SK-N-SH (cell line): ENCODE results near the gene SACM1L. TPM values are rescaled to one million over a fixed set of nuclear protein-coding genes. Genes with fewer than 3 reads are reported as not detected.

ENCODE experiments used
- CTCF ChIA-PET: fragments of 300-600, 350-600 bp; formaldehyde crosslinking; extraction: SDS; loops from one replicate; lab custom pipeline; 2021; lab: Yijun Ruan, JAX
- POLR2A ChIA-PET: fragments of 350-600 bp; sonication (Branson Sonifier 250); formaldehyde crosslinking; extraction: SDS; loops from one replicate; lab custom pipeline; 2020; ENCODE audit warnings: antibody characterized with exemption, inconsistent platforms; lab: Yijun Ruan, JAX
- DNase-seq: peaks from one replicate; pipeline ENCODE4 v3.0.0; 2012
- H2AFZ ChIP-seq: fragments of 200-600 bp; sonication (generic); 2 replicates; pipeline ENCODE4 v1.8.1; 2016; ENCODE audit warnings: antibody characterized with exemption, mild to moderate bottlenecking, low read depth
- H3F3A ChIP-seq: fragments of 200-600 bp; sonication (generic); replicated peaks from 2 replicates; pipeline ENCODE3; 2016; ENCODE audit warnings: antibody characterized with exemption, mild to moderate bottlenecking; ENCODE audit not compliant: insufficient read depth
- H3K27ac ChIP-seq, 2 experiments: fragments of 200-500 bp in 1 of 2; fragments of 200-600 bp in 1 of 2; sonication (Bioruptor generic) in 1 of 2; sonication (generic), shearing (Covaris generic) in 1 of 2; 2 replicates each; pipeline versions ENCODE4 v1.5.1 to v1.6.1; 2014 to 2016; ENCODE audit warnings: low read depth in 2 of 2, inconsistent platforms in 1 of 2, low read length in 1 of 2, mild to moderate bottlenecking in 1 of 2, mixed read lengths in 1 of 2
- H3K27me3 ChIP-seq: fragments of 200-600 bp; sonication (generic), shearing (Covaris generic); 2 replicates; pipeline ENCODE4 v1.6.1; 2016; ENCODE audit warnings: mixed run types; ENCODE audit not compliant: insufficient read depth
- H3K36me3 ChIP-seq, 2 experiments: fragments of 200-500 bp in 1 of 2; fragments of 200-600 bp in 1 of 2; sonication (Bioruptor generic) in 1 of 2; sonication (generic) in 1 of 2; replicated peaks in 1 of 2; 2 replicates each; pipeline versions ENCODE3 to v1.5.1; 2014 to 2016; ENCODE audit warnings: low read length in 1 of 2, mild to moderate bottlenecking in 1 of 2; ENCODE audit not compliant: insufficient read depth in 2 of 2, control insufficient read depth in 1 of 2
- H3K4me1 ChIP-seq, 2 experiments: fragments of 200-500 bp in 1 of 2; fragments of 200-600 bp in 1 of 2; sonication (Bioruptor generic) in 1 of 2; sonication (generic), shearing (Covaris generic) in 1 of 2; 2 replicates each; pipeline versions ENCODE4 v1.5.1 to v1.6.1; 2014 to 2016; ENCODE audit warnings: low read depth in 1 of 2, low read length in 1 of 2, mixed run types in 1 of 2; ENCODE audit not compliant: insufficient read depth in 2 of 2, control insufficient read depth in 1 of 2
- H3K4me2 ChIP-seq: fragments of 200-600 bp; sonication (generic), shearing (Covaris generic); 2 replicates; pipeline ENCODE4 v1.6.1; 2017; ENCODE audit warnings: mixed run types
- H3K4me3 ChIP-seq, 2 experiments: fragments of 200-500 bp in 1 of 2; fragments of 200-600 bp in 1 of 2; sonication (Bioruptor generic) in 1 of 2; sonication (generic), shearing (Covaris generic) in 1 of 2; 2 replicates each; pipeline versions ENCODE4 v1.5.1 to v1.8.1; 2014 to 2016; ENCODE audit warnings: low read depth in 2 of 2, inconsistent platforms in 1 of 2, low read length in 1 of 2, mild to moderate bottlenecking in 1 of 2, mixed read lengths in 1 of 2, moderate library complexity in 1 of 2
- H3K79me2 ChIP-seq: fragments of 200-600 bp; sonication (generic); 2 replicates; pipeline ENCODE4 v1.8.1; 2017; ENCODE audit warnings: mild to moderate bottlenecking; ENCODE audit not compliant: insufficient read depth
- H3K9ac ChIP-seq: fragments of 200-600 bp; sonication (generic); 2 replicates; pipeline ENCODE4 v1.6.1; 2017; ENCODE audit warnings: mixed run types
- H3K9me2 ChIP-seq: fragments of 200-600 bp; sonication (generic); 2 replicates; pipeline ENCODE4 v1.6.1; 2017; ENCODE audit warnings: mixed run types
- H3K9me3 ChIP-seq: fragments of 200-600 bp; sonication (generic); 2 replicates; pipeline ENCODE4 v1.6.1; 2017; ENCODE audit warnings: mixed run types, mild to moderate bottlenecking, moderate library complexity
- H4K20me1 ChIP-seq: fragments of 200-600 bp; sonication (generic); 2 replicates; pipeline ENCODE4 v1.6.1; 2017; ENCODE audit warnings: mild to moderate bottlenecking, mixed run types; ENCODE audit not compliant: insufficient read depth
- EZH2phosphoT487 ChIP-seq: fragments of 200-600 bp; sonication (generic); IDR thresholded peaks from 2 replicates; pipeline ENCODE4 v1.6.1; 2017; ENCODE audit warnings: low read depth, mixed run types, mild to moderate bottlenecking, antibody characterized with exemption, moderate library complexity, borderline replicate concordance
- FOXJ3 ChIP-seq: sonication (generic); formaldehyde crosslinking; IDR thresholded peaks from 2 replicates; pipeline ENCODE4 v1.5.1; 2020; ENCODE audit warnings: mild to moderate bottlenecking, missing genetic modification reagents
- FOXM1 ChIP-seq: IDR thresholded peaks from 2 replicates; pipeline ENCODE4 v1.4.0; 2012; ENCODE audit warnings: low read depth, mild to moderate bottlenecking
- GATA2 ChIP-seq: sonication (generic); formaldehyde crosslinking; IDR thresholded peaks from 2 replicates; pipeline ENCODE4 v1.5.0; 2020; ENCODE audit warnings: mild to moderate bottlenecking, missing genetic modification reagents
- JUND ChIP-seq: IDR thresholded peaks from 2 replicates; pipeline ENCODE4 v1.4.0; 2012
- MXI1 ChIP-seq: IDR thresholded peaks from 2 replicates; pipeline ENCODE4 v1.6.1; 2012; ENCODE audit warnings: mild to moderate bottlenecking, low read depth, low read length, improper control_type of control experiment
- POLR2AphosphoS5 ChIP-seq: IDR thresholded peaks from 2 replicates; pipeline ENCODE4 v1.6.1; 2012; ENCODE audit warnings: low read depth, low read length
- RCOR1 ChIP-seq: fragments of 150-350 bp; IDR thresholded peaks from 2 replicates; pipeline ENCODE4 v1.6.1; 2017; ENCODE audit warnings: antibody characterized with exemption, low read length
- RFX5 ChIP-seq: IDR thresholded peaks from 2 replicates; pipeline ENCODE4 v1.6.1; 2012; ENCODE audit warnings: mild to moderate bottlenecking, improper control_type of control experiment, low read length
- RXRA ChIP-seq: IDR thresholded peaks from 2 replicates; pipeline ENCODE4 v1.4.0; 2012; ENCODE audit warnings: low read depth, mild to moderate bottlenecking, borderline replicate concordance
- SIN3A ChIP-seq: IDR thresholded peaks from 2 replicates; pipeline ENCODE4 v1.6.1; 2012; ENCODE audit warnings: low read depth, mild to moderate bottlenecking, low read length, moderate library complexity, borderline replicate concordance
- SMC3 ChIP-seq: IDR thresholded peaks from 2 replicates; pipeline ENCODE4 v1.6.1; 2012; ENCODE audit warnings: low read depth, low read length, improper control_type of control experiment
- TAF1 ChIP-seq: IDR thresholded peaks from 2 replicates; pipeline ENCODE4 v1.6.1; 2012; ENCODE audit warnings: low read depth, mild to moderate bottlenecking, low read length, moderate library complexity, borderline replicate concordance
- TCF12 ChIP-seq: IDR thresholded peaks from 2 replicates; pipeline ENCODE4 v1.4.0; 2012
- TEAD4 ChIP-seq: IDR thresholded peaks from 2 replicates; pipeline ENCODE4 v1.4.0; 2012; ENCODE audit warnings: mild to moderate bottlenecking, borderline replicate concordance; ENCODE audit not compliant: insufficient read depth
- WGBS: methylation state at CpG from one replicate; pipeline ENCODE4 v1.1.6; 2017; ENCODE audit warnings: low lambda C conversion rate; 5-methylcytosine and 5-hydroxymethylcytosine counted together
- polyA plus RNA-seq, 3 experiments: library from polyadenylated mRNA; depleted of rRNA; stranded (reverse); fragments of >200 nt; gene quantifications; 2 replicates each; pipeline ENCODE4 v1.2.3, GENCODE V29; 2012
- TF ChIP-seq, protein P1 (sequence below): fragments of 150-350 bp; IDR thresholded peaks from 2 replicates; pipeline ENCODE4 v1.6.1; 2016; ENCODE audit warnings: mild to moderate bottlenecking, low read depth, low read length
- TF ChIP-seq, protein P2 (sequence below): fragments of 200-600 bp; sonication (generic); IDR thresholded peaks from 2 replicates; pipeline ENCODE4 v1.6.1; 2017; ENCODE audit warnings: antibody characterized with exemption, mild to moderate bottlenecking, moderate library complexity
- TF ChIP-seq, protein P3 (sequence below): IDR thresholded peaks from 2 replicates; pipeline ENCODE4 v1.4.0; 2012; ENCODE audit warnings: low read depth
- TF ChIP-seq, protein P4 (sequence below): IDR thresholded peaks from 2 replicates; pipeline ENCODE4 v1.4.0; 2012; ENCODE audit warnings: low read depth, borderline replicate concordance

SACM1L gene
- polyA plus RNA-seq, 1 of the 3 experiments (the other 2 are of a cell fraction), result 11.2 TPM

DNA sequence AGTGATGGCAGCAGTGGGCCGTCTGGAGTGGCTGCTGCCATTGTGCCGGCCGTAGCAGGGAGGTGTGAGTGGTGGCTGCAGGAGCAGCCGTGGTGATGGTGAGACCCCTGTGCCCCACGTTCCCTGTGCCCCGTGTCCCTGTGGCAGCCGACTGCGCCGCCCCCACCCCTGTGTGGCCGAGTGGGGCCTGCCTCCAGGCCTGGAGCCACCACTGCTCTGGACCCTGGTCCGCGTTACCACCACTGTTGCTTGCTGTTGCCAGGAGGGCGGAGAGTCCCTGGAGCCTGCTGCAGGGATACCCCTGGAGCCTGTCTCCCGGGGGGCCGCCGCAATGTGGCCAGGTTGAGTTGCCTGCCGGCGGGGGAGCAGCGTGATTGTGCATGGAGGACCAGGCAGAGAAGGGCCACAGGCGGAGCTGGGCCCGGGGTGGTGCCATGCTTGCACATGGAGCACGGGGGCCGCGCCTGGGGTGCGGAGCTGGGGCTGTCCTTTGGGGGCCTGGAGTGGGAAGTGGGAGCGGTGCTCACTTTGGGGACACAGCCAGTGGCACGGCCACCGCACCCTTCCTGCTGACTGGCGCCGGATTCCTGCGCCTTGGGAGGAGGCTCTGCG, 57.1 kb downstream of the SACM1L start (continued):
- TF ChIP-seq GATA2, result no peak

DNA sequence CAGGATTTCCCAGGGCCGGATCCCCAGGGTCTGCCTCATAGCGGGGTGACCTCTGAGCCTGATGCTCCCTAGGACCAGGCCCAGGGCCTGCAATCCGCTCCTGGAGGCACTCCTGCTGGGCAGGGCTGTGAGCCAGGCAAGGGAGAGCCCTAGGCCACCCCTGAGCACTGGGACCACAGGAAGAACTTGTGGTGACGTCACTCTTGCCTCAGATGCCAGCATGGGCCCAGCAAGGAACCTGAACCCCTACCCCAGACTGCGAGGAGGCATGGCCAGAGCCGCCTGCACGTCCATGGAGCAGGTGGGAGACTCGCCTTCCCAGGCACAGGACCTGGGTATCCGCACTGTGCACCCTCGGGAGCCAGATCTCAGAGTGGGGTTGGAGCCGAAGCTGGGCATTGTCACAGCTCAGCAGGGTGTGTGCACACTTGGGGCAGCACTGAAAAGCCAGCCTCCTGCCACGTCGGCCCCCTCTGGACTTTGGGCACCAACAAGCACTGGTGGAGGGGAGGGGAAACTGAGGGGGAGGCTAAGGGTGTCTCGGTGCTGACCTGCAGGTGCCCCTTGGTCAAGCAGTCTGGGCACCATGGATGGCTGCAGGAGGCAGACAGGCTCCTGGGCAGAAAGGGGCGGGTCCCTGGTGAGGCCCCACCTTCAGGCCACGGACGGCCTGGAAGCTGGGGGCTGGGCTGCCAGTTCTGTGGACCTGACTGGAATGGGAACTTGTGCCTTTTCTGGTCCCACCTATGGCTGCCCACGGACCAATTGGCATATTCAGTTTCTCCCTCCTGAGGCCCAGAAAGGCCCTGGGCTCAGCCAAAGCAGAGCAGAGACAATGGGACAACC, 57.8 kb downstream of the SACM1L start:
- TF ChIP-seq RXRA (no peak), GATA2 (no peak), RCOR1 (no peak), TAF1 (no peak), SIN3A (no peak)
- no peaks in the 10 kb centered on the region for H3K9me2 ChIP-seq
- WGBS, result 89% methylated on average over 4 of the region's 18 CpGs
- H3K4me2 ChIP-seq, result no peak overlapping the region
- no peak overlapping the region for H3K27ac ChIP-seq
- no peak overlapping the region for H3K9ac ChIP-seq
- H4K20me1 ChIP-seq, result no peaks in the 10 kb centered on the region
- no peaks in the 10 kb centered on the region for H3K79me2 ChIP-seq
- DNase-seq, result no peak
- no peaks in the 10 kb centered on the region for H3K9me3 ChIP-seq
- H3K36me3 ChIP-seq, result peaks cover 34 to 48% of the 10 kb centered on the region in 2 experiments
- H3F3A ChIP-seq, result no peaks in the 10 kb centered on the region
- H2AFZ ChIP-seq, result no peak overlapping the region
- ChIA-PET POLR2A (interaction anchor here (0.6 kb wide), 1 partner anchor 317 kb away, joined by 3 read pairs; no protein-coding TSS in a partner anchor), CTCF (interaction anchor here (1.1 to 5.0 kb wide), 3 partner anchors 15 to 331 kb away, joined by 3 to 36 read pairs (median 6); no protein-coding TSS in a partner anchor)
- no peak overlapping the region for H3K4me3 ChIP-seq
- no peaks in the 10 kb centered on the region for H3K4me1 ChIP-seq
- no peaks in the 10 kb centered on the region for H3K27me3 ChIP-seq

DNA sequence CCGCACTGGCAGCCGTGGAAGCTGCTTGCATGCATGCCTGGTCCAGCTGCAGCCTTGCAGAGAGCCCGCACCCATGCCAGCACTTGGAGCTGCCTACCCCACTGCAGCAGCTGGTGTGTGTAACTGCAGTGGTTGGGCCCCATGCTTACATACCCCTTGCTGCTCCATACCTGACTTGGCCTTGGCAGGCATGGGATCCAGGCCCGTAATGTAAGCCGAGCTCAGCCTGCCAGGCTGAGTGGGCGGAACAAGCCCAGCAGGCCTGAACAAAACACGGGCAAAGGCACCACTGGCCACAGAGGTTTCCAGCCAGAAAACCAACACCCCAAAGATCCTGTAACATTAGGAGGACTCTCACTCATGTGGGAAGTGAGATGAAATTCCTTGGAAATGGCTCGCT, 58.9 kb downstream of the SACM1L start:
- H2AFZ ChIP-seq, result no peak overlapping the region
- TF ChIP-seq, protein P1, sequence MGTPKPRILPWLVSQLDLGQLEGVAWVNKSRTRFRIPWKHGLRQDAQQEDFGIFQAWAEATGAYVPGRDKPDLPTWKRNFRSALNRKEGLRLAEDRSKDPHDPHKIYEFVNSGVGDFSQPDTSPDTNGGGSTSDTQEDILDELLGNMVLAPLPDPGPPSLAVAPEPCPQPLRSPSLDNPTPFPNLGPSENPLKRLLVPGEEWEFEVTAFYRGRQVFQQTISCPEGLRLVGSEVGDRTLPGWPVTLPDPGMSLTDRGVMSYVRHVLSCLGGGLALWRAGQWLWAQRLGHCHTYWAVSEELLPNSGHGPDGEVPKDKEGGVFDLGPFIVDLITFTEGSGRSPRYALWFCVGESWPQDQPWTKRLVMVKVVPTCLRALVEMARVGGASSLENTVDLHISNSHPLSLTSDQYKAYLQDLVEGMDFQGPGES, result no peak
- TF ChIP-seq, protein P2, sequence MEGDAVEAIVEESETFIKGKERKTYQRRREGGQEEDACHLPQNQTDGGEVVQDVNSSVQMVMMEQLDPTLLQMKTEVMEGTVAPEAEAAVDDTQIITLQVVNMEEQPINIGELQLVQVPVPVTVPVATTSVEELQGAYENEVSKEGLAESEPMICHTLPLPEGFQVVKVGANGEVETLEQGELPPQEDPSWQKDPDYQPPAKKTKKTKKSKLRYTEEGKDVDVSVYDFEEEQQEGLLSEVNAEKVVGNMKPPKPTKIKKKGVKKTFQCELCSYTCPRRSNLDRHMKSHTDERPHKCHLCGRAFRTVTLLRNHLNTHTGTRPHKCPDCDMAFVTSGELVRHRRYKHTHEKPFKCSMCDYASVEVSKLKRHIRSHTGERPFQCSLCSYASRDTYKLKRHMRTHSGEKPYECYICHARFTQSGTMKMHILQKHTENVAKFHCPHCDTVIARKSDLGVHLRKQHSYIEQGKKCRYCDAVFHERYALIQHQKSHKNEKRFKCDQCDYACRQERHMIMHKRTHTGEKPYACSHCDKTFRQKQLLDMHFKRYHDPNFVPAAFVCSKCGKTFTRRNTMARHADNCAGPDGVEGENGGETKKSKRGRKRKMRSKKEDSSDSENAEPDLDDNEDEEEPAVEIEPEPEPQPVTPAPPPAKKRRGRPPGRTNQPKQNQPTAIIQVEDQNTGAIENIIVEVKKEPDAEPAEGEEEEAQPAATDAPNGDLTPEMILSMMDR, result no peak
- TF ChIP-seq EZH2phosphoT487 (no peak), JUND (no peak), MXI1 (no peak), SMC3 (no peak), RXRA (no peak), TAF1 (no peak), POLR2AphosphoS5 (no peak), RFX5 (no peak), TCF12 (no peak), FOXJ3 (CRISPR knock-in tag) (no peak), SIN3A (no peak), FOXM1 (no peak), TEAD4 (no peak)
- TF ChIP-seq, protein P3, sequence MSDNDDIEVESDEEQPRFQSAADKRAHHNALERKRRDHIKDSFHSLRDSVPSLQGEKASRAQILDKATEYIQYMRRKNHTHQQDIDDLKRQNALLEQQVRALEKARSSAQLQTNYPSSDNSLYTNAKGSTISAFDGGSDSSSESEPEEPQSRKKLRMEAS, result no peak
- TF ChIP-seq, protein P4, sequence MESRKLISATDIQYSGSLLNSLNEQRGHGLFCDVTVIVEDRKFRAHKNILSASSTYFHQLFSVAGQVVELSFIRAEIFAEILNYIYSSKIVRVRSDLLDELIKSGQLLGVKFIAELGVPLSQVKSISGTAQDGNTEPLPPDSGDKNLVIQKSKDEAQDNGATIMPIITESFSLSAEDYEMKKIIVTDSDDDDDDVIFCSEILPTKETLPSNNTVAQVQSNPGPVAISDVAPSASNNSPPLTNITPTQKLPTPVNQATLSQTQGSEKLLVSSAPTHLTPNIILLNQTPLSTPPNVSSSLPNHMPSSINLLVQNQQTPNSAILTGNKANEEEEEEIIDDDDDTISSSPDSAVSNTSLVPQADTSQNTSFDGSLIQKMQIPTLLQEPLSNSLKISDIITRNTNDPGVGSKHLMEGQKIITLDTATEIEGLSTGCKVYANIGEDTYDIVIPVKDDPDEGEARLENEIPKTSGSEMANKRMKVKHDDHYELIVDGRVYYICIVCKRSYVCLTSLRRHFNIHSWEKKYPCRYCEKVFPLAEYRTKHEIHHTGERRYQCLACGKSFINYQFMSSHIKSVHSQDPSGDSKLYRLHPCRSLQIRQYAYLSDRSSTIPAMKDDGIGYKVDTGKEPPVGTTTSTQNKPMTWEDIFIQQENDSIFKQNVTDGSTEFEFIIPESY, result no peak
- no peak overlapping the region for H3K4me3 ChIP-seq
- POLR2A ChIA-PET, result no interaction called here
- H3K9me2 ChIP-seq, result no peaks in the 10 kb centered on the region
- DNase-seq, result no peak
- WGBS, result 100% methylated on average over 3 of the region's 8 CpGs
- no peak overlapping the region for H3K4me2 ChIP-seq
- no peaks in the 10 kb centered on the region for H3K9me3 ChIP-seq
- H3K36me3 ChIP-seq, result peaks cover 30 to 45% of the 10 kb centered on the region in 2 experiments
- no peaks in the 10 kb centered on the region for H3F3A ChIP-seq
- H3K79me2 ChIP-seq, result no peaks in the 10 kb centered on the region
- CTCF ChIA-PET, result interaction anchor here (1.1 to 5.0 kb wide), 3 partner anchors 14 to 330 kb away, joined by 3 to 36 read pairs (median 6); no protein-coding TSS in a partner anchor
- no peaks in the 10 kb centered on the region for H3K4me1 ChIP-seq
- H3K27ac ChIP-seq, result no peak overlapping the region
- no peak overlapping the region for H3K9ac ChIP-seq
- H4K20me1 ChIP-seq, result no peaks in the 10 kb centered on the region
- no peaks in the 10 kb centered on the region for H3K27me3 ChIP-seq
